HCT116 (cell line): ENCODE data around the gene GNAI3. TPM values are rescaled to one million over a fixed set of nuclear protein-coding genes. Genes with fewer than 3 reads are reported as not detected.

Source experiments
- FOSL1 ChIP-seq: IDR thresholded peaks from 2 replicates; pipeline ENCODE4 v1.6.1; 2012; ENCODE audit warnings: low read depth
- RAD21 ChIP-seq: IDR thresholded peaks from 2 replicates; pipeline ENCODE4 v1.6.1; 2012; ENCODE audit warnings: low read depth, mild to moderate bottlenecking
- ZFX ChIP-seq: fragments of 450-650 bp; IDR thresholded peaks from 2 replicates; pipeline ENCODE4 v1.6.1; 2017
- ZNF274 ChIP-seq: fragments of 200-500 bp; sonication (Bioruptor generic); IDR thresholded peaks from 2 replicates; pipeline ENCODE4 v1.6.1; 2014; ENCODE audit warnings: mild to moderate bottlenecking, low read depth, low read length, inconsistent platforms
- total RNA-seq: library from RNA; stranded (reverse); gene quantifications from one replicate; pipeline ENCODE4 v1.2.1, GENCODE V29; 2021; ENCODE audit not compliant: unreplicated experiment
- TF ChIP-seq, protein P1 (sequence below): IDR thresholded peaks from 2 replicates; pipeline ENCODE4 v1.6.1; 2012; ENCODE audit warnings: low read depth
- TF ChIP-seq, protein P2 (sequence below): IDR thresholded peaks from 2 replicates; pipeline ENCODE4 v1.6.1; 2011; ENCODE audit warnings: mild to moderate bottlenecking, low read length, moderate library complexity; ENCODE audit not compliant: insufficient replicate concordance; ENCODE audit errors: extremely low read depth
- TF ChIP-seq, protein P3 (sequence below): IDR thresholded peaks from 2 replicates; pipeline ENCODE4 v1.6.1; 2012

GNAI3 gene
- total RNA-seq, 1 experiment from 2014 or later: 9.5 TPM

DNA sequence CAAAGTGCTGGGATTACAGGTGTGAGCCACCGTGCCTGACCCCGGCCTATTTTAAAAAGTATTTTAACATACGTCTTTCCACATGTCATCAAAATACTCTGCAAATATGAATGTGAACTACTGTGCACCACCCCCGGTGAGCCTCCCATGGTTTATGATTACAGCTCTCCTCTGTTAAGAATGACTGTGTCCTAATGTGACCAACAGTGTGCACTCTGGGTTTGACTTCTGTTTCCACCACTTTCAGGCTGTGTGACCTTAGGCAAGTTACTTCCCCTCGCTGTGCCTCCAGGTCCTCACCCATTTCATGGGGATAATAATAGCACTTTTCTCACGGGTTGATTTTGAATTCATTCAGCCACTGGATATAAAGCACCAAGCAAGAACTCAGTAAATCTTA is 85.9 kb downstream of the GNAI3 start (continued):
- TF ChIP-seq, protein P1, sequence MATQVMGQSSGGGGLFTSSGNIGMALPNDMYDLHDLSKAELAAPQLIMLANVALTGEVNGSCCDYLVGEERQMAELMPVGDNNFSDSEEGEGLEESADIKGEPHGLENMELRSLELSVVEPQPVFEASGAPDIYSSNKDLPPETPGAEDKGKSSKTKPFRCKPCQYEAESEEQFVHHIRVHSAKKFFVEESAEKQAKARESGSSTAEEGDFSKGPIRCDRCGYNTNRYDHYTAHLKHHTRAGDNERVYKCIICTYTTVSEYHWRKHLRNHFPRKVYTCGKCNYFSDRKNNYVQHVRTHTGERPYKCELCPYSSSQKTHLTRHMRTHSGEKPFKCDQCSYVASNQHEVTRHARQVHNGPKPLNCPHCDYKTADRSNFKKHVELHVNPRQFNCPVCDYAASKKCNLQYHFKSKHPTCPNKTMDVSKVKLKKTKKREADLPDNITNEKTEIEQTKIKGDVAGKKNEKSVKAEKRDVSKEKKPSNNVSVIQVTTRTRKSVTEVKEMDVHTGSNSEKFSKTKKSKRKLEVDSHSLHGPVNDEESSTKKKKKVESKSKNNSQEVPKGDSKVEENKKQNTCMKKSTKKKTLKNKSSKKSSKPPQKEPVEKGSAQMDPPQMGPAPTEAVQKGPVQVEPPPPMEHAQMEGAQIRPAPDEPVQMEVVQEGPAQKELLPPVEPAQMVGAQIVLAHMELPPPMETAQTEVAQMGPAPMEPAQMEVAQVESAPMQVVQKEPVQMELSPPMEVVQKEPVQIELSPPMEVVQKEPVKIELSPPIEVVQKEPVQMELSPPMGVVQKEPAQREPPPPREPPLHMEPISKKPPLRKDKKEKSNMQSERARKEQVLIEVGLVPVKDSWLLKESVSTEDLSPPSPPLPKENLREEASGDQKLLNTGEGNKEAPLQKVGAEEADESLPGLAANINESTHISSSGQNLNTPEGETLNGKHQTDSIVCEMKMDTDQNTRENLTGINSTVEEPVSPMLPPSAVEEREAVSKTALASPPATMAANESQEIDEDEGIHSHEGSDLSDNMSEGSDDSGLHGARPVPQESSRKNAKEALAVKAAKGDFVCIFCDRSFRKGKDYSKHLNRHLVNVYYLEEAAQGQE: no peak
- TF ChIP-seq ZFX: no peak
- no peak for TF ChIP-seq ZNF274
- TF ChIP-seq, protein P2, sequence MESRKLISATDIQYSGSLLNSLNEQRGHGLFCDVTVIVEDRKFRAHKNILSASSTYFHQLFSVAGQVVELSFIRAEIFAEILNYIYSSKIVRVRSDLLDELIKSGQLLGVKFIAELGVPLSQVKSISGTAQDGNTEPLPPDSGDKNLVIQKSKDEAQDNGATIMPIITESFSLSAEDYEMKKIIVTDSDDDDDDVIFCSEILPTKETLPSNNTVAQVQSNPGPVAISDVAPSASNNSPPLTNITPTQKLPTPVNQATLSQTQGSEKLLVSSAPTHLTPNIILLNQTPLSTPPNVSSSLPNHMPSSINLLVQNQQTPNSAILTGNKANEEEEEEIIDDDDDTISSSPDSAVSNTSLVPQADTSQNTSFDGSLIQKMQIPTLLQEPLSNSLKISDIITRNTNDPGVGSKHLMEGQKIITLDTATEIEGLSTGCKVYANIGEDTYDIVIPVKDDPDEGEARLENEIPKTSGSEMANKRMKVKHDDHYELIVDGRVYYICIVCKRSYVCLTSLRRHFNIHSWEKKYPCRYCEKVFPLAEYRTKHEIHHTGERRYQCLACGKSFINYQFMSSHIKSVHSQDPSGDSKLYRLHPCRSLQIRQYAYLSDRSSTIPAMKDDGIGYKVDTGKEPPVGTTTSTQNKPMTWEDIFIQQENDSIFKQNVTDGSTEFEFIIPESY: no peak
- TF ChIP-seq, protein P3, sequence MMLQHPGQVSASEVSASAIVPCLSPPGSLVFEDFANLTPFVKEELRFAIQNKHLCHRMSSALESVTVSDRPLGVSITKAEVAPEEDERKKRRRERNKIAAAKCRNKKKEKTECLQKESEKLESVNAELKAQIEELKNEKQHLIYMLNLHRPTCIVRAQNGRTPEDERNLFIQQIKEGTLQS: no peak
- TF ChIP-seq RAD21: no peak
- no peak for TF ChIP-seq FOSL1
